GM13977 (cell line): ENCODE measurements around the gene NDUFS1.
"Not testable (repeated sequence)": the region's sequence is repeated elsewhere in the genome, so short reads cannot be mapped to it uniquely, and the experiment has no call there.

Source experiments
- DNase-seq: peaks from one replicate; pipeline ENCODE4 v3.0.0; 2012; ENCODE audit warnings: low spot score
- in situ Hi-C: fragments of 300-500 bp; cut with MboI; formaldehyde crosslinking; loops from one replicate; pipeline ENCODE4 v1.12.0; 2022; ENCODE audit warnings: low sequenced_read_pairs, low pct_unique_long_range_greater_than_20kb, mixed read lengths, inconsistent platforms; ENCODE audit not compliant: unreplicated experiment
- TF ChIP-seq, protein P1 (sequence below): IDR thresholded peaks from 2 replicates; pipeline ENCODE4 v1.5.1; 2012; ENCODE audit warnings: mild to moderate bottlenecking, control low read depth; ENCODE audit not compliant: insufficient read depth; ENCODE audit errors: extremely low read depth, missing control alignments

NDUFS1 gene

DNA sequence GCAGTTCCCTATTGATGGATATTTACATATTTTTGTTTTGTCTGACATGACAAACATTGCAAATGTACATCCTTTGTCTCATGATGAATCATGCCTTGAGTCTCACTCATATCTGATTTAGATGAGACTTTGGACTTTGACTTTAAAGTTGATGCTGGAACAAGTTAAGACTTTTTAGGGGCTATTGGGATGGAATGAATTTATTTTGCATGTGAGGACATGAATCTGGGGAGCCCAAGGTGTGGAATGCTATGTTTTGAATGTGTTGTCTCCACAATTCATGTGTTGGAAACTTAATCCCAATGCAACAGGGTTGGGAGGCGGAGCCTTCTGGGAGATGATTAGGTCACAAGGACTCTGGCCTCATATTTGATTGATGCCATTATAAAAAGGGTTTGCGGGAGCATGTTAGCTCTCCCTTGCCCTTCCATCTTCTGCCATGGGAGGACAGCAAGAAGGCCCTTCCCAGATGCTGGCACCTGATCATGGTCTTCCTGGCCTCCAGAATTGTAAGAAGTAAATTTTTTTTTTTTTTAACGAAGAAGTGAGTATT lies 44.1 kb downstream of the NDUFS1 start:
- in situ Hi-C loops = no loop called here

DNA sequence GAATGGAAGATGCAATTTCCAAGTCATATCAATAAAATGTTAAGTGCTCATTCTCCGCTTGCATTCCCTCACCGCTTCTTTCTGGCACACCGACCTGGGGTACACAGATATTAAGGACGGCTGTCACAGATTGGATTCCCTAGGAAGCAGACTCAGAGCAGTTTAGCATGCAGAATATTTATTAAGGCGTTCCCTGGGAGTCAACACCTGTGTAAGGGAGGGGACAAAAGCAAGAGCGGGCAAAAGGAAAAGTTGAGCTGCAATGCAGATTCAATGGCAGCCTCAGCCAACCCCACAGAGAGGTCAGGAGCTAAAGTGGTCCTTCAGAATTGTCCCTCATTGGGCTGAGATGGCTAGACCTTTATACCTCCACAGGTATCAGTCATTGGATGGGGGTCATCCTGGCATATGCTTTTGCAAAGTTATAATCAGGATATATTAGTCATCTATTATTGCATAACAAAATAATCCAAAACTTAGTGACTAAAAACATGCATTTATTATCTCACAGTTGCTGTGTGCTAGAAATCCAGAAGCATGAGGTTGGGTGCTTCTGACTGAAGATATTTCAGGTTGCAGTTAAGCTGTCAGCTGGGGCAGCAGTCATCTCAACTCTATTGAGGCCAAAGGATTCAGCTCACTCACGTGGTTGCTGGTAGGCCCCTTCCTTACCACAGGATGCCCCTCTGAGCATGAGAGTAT lies 46.2 kb downstream of the NDUFS1 start:
- TF ChIP-seq, protein P1, sequence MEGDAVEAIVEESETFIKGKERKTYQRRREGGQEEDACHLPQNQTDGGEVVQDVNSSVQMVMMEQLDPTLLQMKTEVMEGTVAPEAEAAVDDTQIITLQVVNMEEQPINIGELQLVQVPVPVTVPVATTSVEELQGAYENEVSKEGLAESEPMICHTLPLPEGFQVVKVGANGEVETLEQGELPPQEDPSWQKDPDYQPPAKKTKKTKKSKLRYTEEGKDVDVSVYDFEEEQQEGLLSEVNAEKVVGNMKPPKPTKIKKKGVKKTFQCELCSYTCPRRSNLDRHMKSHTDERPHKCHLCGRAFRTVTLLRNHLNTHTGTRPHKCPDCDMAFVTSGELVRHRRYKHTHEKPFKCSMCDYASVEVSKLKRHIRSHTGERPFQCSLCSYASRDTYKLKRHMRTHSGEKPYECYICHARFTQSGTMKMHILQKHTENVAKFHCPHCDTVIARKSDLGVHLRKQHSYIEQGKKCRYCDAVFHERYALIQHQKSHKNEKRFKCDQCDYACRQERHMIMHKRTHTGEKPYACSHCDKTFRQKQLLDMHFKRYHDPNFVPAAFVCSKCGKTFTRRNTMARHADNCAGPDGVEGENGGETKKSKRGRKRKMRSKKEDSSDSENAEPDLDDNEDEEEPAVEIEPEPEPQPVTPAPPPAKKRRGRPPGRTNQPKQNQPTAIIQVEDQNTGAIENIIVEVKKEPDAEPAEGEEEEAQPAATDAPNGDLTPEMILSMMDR = no peak

More for the DNA sequence above, 44.1 kb downstream of the NDUFS1 start:
- TF ChIP-seq, protein P1 = no peak
- DNase-seq = no peak

DNA sequence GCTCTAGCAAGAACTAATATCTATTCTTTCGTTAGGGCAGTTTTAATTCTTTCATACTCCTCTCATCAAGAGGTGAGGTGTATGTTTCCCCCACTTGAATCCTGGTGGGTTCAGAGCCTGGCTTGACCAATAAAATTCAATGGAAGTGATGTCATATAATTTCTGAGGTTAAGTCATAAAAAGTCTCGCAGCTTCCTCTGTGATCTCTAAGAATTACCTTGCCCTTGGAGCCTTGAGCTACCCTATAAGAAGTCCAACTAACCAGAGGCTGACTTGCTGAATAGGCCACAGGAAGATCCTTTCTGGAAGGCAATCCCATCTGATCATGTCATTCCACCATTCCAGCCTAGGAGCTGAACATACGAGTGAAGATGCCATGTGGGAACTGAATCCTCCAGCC lies 47.1 kb downstream of the NDUFS1 start:
- in situ Hi-C loops = no loop called here
- no peak for DNase-seq
- TF ChIP-seq, protein P1 = no peak

More for the DNA sequence above, 46.2 kb downstream of the NDUFS1 start:
- in situ Hi-C loops = no loop called here
- DNase-seq = no peak

DNA sequence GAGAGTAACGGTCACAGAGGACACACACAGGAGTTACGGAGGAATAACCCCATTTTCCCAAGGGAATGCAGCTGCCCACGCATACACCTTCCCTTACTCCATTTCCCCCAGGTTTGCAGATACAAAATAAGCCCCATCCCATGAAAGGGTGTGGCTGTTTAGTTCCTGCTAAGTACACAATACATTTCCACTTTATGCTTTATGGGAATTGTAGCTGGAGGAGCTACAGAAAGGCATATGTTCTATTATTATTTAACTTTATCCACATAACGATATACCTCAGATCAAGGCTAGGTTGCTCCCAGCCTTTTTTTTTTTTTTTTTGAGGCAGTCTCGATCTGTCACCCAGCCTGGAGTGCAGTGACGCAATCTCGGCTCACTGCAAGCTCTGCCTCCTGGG lies 50.5 kb downstream of the NDUFS1 start:
- no peak for DNase-seq
- in situ Hi-C loops = no loop called here
- TF ChIP-seq, protein P1 = no peak

DNA sequence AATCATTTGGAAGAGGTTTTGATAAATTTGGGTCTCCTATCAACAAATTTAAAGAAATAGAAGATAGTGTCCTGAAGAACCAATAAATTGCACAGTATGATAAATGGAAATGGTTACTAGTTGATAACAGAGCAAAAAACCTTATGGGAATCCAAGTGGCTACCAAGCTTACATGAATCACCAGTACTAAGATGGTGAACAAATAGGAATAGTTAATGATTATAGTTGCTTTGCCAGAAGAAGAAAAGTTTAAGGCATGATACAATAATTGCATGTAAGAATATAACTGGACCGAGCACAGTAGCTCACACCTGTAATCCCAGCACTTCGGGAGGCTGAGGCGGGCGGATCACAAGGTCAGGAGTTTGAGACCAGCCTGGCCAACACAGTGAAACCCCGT lies 53.7 kb downstream of the NDUFS1 start:
- in situ Hi-C loops = no loop called here
- TF ChIP-seq, protein P1 = no peak
- no peak for DNase-seq

DNA sequence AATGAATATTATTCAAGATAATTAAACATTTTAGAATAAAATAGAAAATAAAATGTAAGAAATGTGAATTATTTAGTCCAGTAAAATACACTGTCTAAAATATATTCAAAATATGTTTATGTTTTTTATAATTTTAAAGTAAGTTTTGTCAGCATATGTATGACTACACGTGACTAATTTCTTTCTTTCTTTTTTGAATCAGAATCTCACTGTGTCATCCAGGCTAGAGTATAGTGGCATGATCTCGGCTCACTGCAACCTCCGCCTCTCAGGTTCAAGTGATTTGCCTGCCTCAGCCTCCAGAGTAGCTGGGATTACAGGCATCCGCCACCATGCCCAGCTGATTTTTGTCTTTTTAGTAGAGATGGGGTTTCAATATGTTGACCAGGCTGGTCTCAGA lies 54.2 kb downstream of the NDUFS1 start:
- TF ChIP-seq, protein P1 = no peak
- no peak for DNase-seq
- in situ Hi-C loops = no loop called here

DNA sequence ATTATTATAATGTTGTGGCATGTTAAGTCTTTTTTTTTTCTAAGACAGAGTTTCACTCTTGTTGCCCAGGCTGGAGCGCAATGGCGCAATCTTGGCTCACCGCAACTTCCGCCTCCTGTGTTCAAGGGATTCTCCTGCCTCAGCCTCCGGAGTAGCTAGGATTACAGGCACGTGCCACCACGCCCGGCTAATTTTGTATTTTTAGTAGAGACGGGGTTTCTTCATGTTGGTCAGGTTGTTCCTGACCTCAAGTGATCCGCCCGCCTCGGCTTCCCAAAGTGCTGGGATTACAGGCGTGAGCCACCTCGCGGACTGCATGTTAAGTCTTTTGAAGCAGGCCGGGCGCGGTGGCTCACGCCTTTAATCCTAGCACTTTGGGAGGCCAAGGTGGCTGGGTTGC lies 60.4 kb downstream of the NDUFS1 start:
- DNase-seq, in situ Hi-C loops: not testable (repeated sequence)
